Right lung (tissue), 10 donors: ENCODE data around the gene OR56A4. TPM values are rescaled to one million over a fixed set of nuclear protein-coding genes. Genes with fewer than 3 reads are reported as not detected.

Experiments used
- DNase-seq, 2 donors: peaks; one replicate each; pipeline ENCODE4 v3.0.0-alpha.2; 2013
- long read RNA-seq, 8 donors: transcript quantifications; one replicate each; lab custom pipeline, GENCODE V29; 2026
- polyA plus RNA-seq, 5 donors: library from polyadenylated mRNA; unstranded; fragments of 120-200 nt; gene quantifications; one replicate each; pipeline versions ENCODE4 v1.2.1 to v1.2.3, GENCODE V29; 2013; ENCODE audit warnings: inconsistent platforms in 1 of 5, low replicate concordance in 1 of 5; ENCODE audit not compliant: insufficient read length in 5 of 5, insufficient read depth in 1 of 5

The OR56A4 gene
- polyA plus RNA-seq = under 1 TPM in 4 of 5 donors, not detected in 1; 0.04 to 0.13 (median 0.05) TPM
- long read RNA-seq, donor 1 = 0 reads
- long read RNA-seq, donor 2 = 0 reads
- long read RNA-seq, donor 3 = 0 reads
- long read RNA-seq, donor 4 = 0 reads
- long read RNA-seq, donor 5 = 0 reads
- long read RNA-seq, donor 6 = 0 reads
- long read RNA-seq, donor 7 = 0 reads
- long read RNA-seq, donor 8 = 0 reads

- DNase-seq = no peak
These were observed at the start of gene OR56A4 for GRCh38 chr11:6006846-6007245. TSS of gene OR56A4 (minus strand) at chr11:6006946. CDS start at chr11:6002992, 3,954 bp downstream.

- no peak for DNase-seq
These were observed 48.8 kb upstream of the OR56A4 start for GRCh38 chr11:6055569-6055968.

GRCh38 chr11:6052374-6052773 lies 45.6 kb upstream of the OR56A4 start:
- DNase-seq = no peak

GRCh38 chr11:6040874-6041273 lies 34.1 kb upstream of the OR56A4 start:
- no peak for DNase-seq

- DNase-seq = no peak
These were observed 24.1 kb upstream of the OR56A4 start, which contains the start of gene OR56A1 for GRCh38 chr11:6030708-6031405. TSS of gene OR56A1 (minus strand) at chr11:6030758. CDS start at chr11:6027692, 3,066 bp downstream.

GRCh38 chr11:6027501-6027900 lies 20.8 kb upstream of the OR56A4 start:
- DNase-seq = no peak

GRCh38 chr11:6025056-6025455 lies 18.3 kb upstream of the OR56A4 start:
- no peak for DNase-seq

GRCh38 chr11:6022956-6023355 lies 16.2 kb upstream of the OR56A4 start:
- peak; percentile 17 to 38 for DNase-seq

GRCh38 chr11:6013042-6013441 lies 6.3 kb upstream of the OR56A4 start:
- no peak for DNase-seq

- DNase-seq = no peak
These were observed 5.4 kb upstream of the OR56A4 start for GRCh38 chr11:6012035-6012668.

- DNase-seq = no peak
These were observed 351 bp downstream of the OR56A4 start for GRCh38 chr11:6006395-6006794.

- DNase-seq = no peak
These were observed 4.5 kb downstream of the OR56A4 start for GRCh38 chr11:6002202-6002699.

- DNase-seq = no peak
These were observed 12.0 kb downstream of the OR56A4 start for GRCh38 chr11:5994791-5995190.

GRCh38 chr11:5992604-5993251 lies 14.0 kb downstream of the OR56A4 start:
- no peak for DNase-seq

- DNase-seq = no peak
These were observed 14.6 kb downstream of the OR56A4 start for GRCh38 chr11:5992150-5992549.

GRCh38 chr11:5989203-5989602 lies 17.5 kb downstream of the OR56A4 start:
- no peak for DNase-seq

- no peak for DNase-seq
These were observed 19.9 kb downstream of the OR56A4 start, which contains the start of gene OR52L1 for GRCh38 chr11:5986885-5987284. TSS of gene OR52L1 (minus strand) at chr11:5986985. CDS start at chr11:5986930, 55 bp downstream.

GRCh38 chr11:5983443-5983842 lies 23.3 kb downstream of the OR56A4 start:
- DNase-seq = no peak

GRCh38 chr11:5973530-5973929 lies 33.2 kb downstream of the OR56A4 start:
- no peak for DNase-seq

GRCh38 chr11:5968394-5968793 lies 38.4 kb downstream of the OR56A4 start, which contains the start of gene OR56A5:
TSS of gene OR56A5 (minus strand) at chr11:5968494. CDS start at chr11:5968494, 0 bp downstream.
- no peak for DNase-seq

GRCh38 chr11:5967708-5968107 lies 39.0 kb downstream of the OR56A4 start:
- DNase-seq = no peak

GRCh38 chr11:5966958-5967357 lies 39.8 kb downstream of the OR56A4 start:
- DNase-seq = no peak
